Activated T-helper 1 cell treated with Interleukin-2 at 50 U/mL for 16 hours (primary cell): ENCODE measurements around the gene THBS4.
A peak's percentile ranks its signal among the peaks of the same experiment; 100 is the strongest.
"Not testable (repeated sequence)": the region's sequence is repeated elsewhere in the genome, so short reads cannot be mapped to it uniquely, and the experiment has no call there.

Experiments used
- DNase-seq: peaks from one replicate; pipeline ENCODE4 v3.0.0-alpha.2; 2020; ENCODE audit warnings: low read depth

THBS4 gene

GRCh38 chr5:80076131-80077050, 41.2 kb downstream of the THBS4 start:
- no peak for DNase-seq

DNA sequence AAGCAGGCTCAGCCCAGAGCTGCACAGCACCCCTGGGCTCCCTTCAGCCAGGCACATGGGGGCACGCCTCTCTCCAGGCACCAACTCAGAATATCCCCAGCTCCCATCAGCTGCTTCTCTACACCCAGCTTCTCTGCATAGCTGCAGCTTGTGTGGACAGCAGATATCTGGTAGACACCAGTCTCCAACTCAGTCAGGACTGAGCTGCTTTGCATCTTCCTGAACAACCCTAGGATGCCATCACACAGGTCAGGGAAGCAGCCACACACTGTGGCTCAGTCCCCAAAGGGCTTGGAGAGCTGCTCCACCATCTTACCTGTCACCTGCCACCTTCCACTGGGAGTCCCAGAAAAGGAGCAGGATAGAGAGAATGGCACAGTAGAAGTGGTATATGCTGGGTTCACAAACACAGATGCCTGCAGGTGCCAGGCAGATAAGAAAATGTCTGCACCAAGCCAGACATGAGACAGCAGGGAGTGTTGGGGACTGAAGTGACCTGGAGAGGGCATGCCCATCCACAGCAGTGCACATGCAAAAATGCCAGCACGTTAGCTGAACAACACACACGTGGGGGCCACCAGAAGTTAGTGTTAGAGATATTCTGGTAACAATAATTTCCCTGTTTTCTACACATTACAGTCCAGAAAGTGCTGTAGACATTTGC, 42.0 kb downstream of the THBS4 start:
- DNase-seq = no peak

GRCh38 chr5:80078921-80079320, 43.8 kb downstream of the THBS4 start:
- no peak for DNase-seq

DNA sequence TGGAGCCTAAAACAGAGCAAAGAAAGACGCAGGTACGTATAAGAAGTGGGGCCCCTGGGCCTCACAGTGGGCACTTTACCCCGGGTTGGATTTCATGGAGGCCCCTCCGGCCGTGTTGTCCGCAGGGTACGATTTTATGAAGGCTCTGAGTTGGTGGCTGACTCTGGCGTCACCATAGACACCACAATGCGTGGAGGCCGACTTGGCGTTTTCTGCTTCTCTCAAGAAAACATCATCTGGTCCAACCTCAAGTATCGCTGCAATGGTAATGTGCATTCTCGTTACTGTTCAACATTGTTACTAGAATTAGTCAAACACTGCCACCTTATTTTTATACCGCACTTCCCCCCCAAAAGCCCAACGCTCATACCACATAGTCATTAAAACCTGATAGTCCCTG, 47.1 kb downstream of the THBS4 start:
- DNase-seq = no peak

DNA sequence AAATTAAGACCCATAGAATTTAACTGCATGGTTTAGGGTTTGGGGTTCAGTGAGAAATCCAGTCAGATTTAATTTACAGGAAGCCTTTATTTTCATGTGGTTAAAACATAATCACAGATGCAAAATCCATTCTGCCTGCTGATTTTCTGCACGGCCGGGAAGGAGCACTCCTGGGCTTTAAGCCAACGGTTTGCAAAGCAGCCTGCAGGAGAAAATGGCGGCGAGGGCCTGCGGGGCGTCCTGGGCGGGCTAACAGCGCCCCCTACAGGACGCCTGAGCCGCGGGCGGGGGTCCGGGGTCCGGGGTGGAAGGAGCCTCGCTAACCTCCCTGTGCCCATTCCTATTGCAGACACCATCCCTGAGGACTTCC, 47.6 kb downstream of the THBS4 start:
- peak; percentile 25 for DNase-seq

- DNase-seq = no peak
These were observed 48.1 kb downstream of the THBS4 start for GRCh38 chr5:80083101-80083890.

GRCh38 chr5:80090884-80091166, 55.7 kb downstream of the THBS4 start:
- DNase-seq = no peak

- not testable (repeated sequence) for DNase-seq
These were observed 56.6 kb downstream of the THBS4 start for GRCh38 chr5:80091792-80092192.

GRCh38 chr5:80092486-80093107, 57.4 kb downstream of the THBS4 start:
- DNase-seq = no peak

GRCh38 chr5:80093796-80094195, 58.6 kb downstream of the THBS4 start:
- no peak for DNase-seq

- no peak for DNase-seq
These were observed 59.1 kb downstream of the THBS4 start for GRCh38 chr5:80094236-80094738.

- DNase-seq = no peak
These were observed 62.3 kb downstream of the THBS4 start for GRCh38 chr5:80097451-80097850.

GRCh38 chr5:80101993-80102392, 66.8 kb downstream of the THBS4 start:
- DNase-seq = no peak

DNA sequence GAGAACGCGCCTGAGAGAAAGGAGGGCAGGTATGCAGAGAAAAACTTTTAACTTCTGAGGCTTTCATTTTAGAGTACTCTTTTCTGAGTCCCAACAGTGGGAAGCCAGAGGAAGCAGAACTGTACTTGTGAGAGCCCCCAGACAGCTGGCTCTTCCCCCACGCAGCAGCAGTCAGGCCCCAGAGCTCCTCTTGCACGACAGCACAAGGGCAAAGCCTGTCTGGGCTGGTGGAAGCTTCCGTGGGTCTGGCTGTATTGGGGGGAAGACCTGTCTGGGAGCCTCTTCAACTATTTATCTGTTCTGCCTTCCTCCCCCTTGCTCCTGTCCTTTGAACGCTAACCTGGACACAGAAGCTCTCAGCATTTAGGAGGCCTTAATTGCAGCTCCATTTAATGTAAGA, 68.2 kb downstream of the THBS4 start:
- DNase-seq = no peak

GRCh38 chr5:80105698-80106439, 70.7 kb downstream of the THBS4 start:
- no peak for DNase-seq

- no peak for DNase-seq
These were observed 71.8 kb downstream of the THBS4 start for GRCh38 chr5:80106916-80107315.

DNA sequence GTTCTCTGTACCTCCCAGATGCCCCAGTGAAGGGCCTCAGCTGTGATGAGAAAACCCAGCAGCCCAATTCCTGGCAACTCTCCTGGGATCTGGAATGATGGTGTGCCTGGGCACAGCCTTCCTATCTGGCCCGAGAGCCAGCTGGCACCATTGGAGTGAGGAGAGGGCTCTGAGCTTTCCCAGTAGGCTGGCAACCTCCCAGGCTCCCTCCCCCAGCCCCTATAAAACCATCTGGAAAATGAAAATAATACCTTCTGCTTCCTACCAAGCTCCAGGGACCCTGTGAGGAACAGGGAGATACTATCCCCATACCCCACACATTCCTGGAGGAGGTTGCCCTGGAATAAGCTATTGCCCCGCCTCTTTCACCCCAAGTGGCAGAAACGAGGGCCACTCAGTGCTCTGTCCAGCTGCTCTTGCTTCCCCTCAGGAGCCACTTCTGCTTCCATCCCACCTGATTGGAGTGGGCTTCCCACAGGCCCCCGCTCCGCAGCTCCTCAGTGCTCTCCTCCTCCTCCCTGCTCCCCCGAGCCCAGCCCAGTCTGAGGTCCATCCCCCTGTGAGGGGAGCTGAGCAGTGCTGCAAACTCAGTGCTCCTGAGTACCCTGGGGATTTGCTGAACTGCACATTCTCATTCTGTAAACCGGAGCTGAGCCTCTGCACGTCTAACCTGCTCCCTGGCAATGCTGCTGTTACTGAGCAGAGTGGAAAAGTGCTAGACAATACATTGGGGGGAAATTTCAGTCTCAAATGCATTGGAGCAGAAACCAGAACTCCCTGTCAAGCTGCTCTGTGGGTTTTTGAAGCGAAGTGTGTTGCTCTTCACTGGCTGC, 74.7 kb downstream of the THBS4 start:
- no peak for DNase-seq

GRCh38 chr5:80111376-80111990, 76.3 kb downstream of the THBS4 start:
- not testable (repeated sequence) for DNase-seq

GRCh38 chr5:80114860-80115259, 79.7 kb downstream of the THBS4 start:
- no peak for DNase-seq

DNA sequence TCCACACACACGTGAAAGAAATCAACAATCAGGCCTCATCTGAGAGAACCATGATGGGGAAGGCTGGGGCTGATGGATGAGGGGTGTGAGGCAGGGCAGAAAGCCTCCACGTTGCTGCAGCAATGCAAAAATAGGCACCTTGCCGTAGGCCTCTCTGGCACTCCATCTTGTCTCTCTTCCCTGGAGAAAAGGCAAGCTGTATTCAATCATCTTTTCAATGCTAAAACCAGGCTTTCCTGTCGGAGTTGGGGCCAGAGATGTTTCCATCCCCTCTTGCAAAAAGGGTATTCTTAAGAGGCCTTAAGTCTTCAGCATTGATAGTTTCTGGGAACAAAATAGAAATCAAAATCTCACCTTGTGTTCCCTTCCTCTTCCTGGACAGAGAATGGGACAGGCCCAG, 80.9 kb downstream of the THBS4 start:
- DNase-seq = no peak
